Liver (tissue), 9 donors: Measurements from ENCODE around the gene DIP2C. TPM values are rescaled to one million over a fixed set of nuclear protein-coding genes. Genes with fewer than 3 reads are reported as not detected.

Experiments used
- DNase-seq: peaks from one replicate; pipeline ENCODE4 v3.0.0-alpha.2; 2017; ENCODE audit warnings: low spot score
- H3K27ac ChIP-seq, 2 donors: one replicate each; pipeline ENCODE4 v1.7.0; 2013; ENCODE audit warnings: inconsistent platforms in 2 of 2, low read length in 2 of 2, control low read depth in 1 of 2, low read depth in 1 of 2, mild to moderate bottlenecking in 1 of 2
- H3K27me3 ChIP-seq, 4 donors: one replicate each; pipeline versions ENCODE4 v1.6.1 to v1.7.0; 2013; ENCODE audit warnings: low read length in 3 of 4, inconsistent platforms in 1 of 4, mild to moderate bottlenecking in 1 of 4, moderate library complexity in 1 of 4; ENCODE audit not compliant: control insufficient read depth in 4 of 4, insufficient read depth in 4 of 4
- H3K36me3 ChIP-seq, 4 donors: one replicate each; pipeline versions ENCODE4 v1.6.1 to v1.7.0; 2013; ENCODE audit warnings: low read length in 3 of 4, mild to moderate bottlenecking in 3 of 4, low read depth in 1 of 4, moderate library complexity in 1 of 4; ENCODE audit not compliant: control insufficient read depth in 4 of 4, insufficient read depth in 3 of 4
- H3K4me1 ChIP-seq, 4 donors: one replicate each; pipeline versions ENCODE4 v1.6.1 to v1.7.0; 2013; ENCODE audit warnings: low read length in 3 of 4, mild to moderate bottlenecking in 3 of 4, moderate library complexity in 1 of 4; ENCODE audit not compliant: control insufficient read depth in 4 of 4, insufficient read depth in 4 of 4
- H3K4me3 ChIP-seq, 3 donors: one replicate each; pipeline versions ENCODE4 v1.6.1 to v1.7.0; 2013; ENCODE audit warnings: low read length in 3 of 3, control low read depth in 1 of 3, low read depth in 1 of 3, mild to moderate bottlenecking in 1 of 3
- H3K9ac ChIP-seq, 2 donors: one replicate each; pipeline ENCODE4 v1.7.0; 2013; ENCODE audit warnings: low read length in 2 of 2, mild to moderate bottlenecking in 2 of 2, moderate library complexity in 2 of 2, control low read depth in 1 of 2, low read depth in 1 of 2
- H3K9me3 ChIP-seq, 4 donors: one replicate each; pipeline versions ENCODE4 v1.6.1 to v1.7.0; 2013; ENCODE audit warnings: low read length in 3 of 4; ENCODE audit not compliant: control insufficient read depth in 4 of 4
- EGR1 ChIP-seq, 2 donors: IDR thresholded peaks; 2 replicates each; pipeline ENCODE4 v1.6.1; 2016 to 2018; ENCODE audit warnings: antibody characterized with exemption in 2 of 2, low read depth in 2 of 2
- FOXA1 ChIP-seq: IDR thresholded peaks from 2 replicates; pipeline ENCODE4 v1.6.1; 2016; ENCODE audit warnings: antibody characterized with exemption
- FOXA2 ChIP-seq: IDR thresholded peaks from 2 replicates; pipeline ENCODE4 v1.6.1; 2016; ENCODE audit warnings: antibody characterized with exemption
- GABPA ChIP-seq, 2 donors: IDR thresholded peaks in 1 of 2; conservative IDR thresholded peaks in 1 of 2; 2 replicates each; pipeline ENCODE4 v1.6.1; 2016; ENCODE audit warnings: antibody characterized with exemption in 2 of 2, mild to moderate bottlenecking in 1 of 2, moderate library complexity in 1 of 2
- HNF4A ChIP-seq, 2 donors: conservative IDR thresholded peaks; 2 replicates each; pipeline ENCODE4 v1.6.1; 2016; ENCODE audit warnings: antibody characterized with exemption in 2 of 2, mild to moderate bottlenecking in 2 of 2
- HNF4G ChIP-seq: IDR thresholded peaks from 2 replicates; pipeline ENCODE4 v1.6.1; 2016; ENCODE audit warnings: antibody characterized with exemption
- JUND ChIP-seq, 2 donors: IDR thresholded peaks; 2 replicates each; pipeline ENCODE4 v1.6.1; 2016; ENCODE audit warnings: antibody characterized with exemption in 2 of 2
- NR2F2 ChIP-seq: IDR thresholded peaks from 2 replicates; pipeline ENCODE4 v1.6.1; 2016; ENCODE audit warnings: antibody characterized with exemption
- RAD21 ChIP-seq, 2 donors: IDR thresholded peaks; 2 replicates each; pipeline ENCODE4 v1.6.1; 2016; ENCODE audit warnings: antibody characterized with exemption in 2 of 2, mild to moderate bottlenecking in 2 of 2
- REST ChIP-seq: IDR thresholded peaks from 2 replicates; pipeline ENCODE4 v1.6.1; 2016; ENCODE audit warnings: antibody characterized with exemption, mild to moderate bottlenecking
- RXRA ChIP-seq, 2 donors: IDR thresholded peaks; 2 replicates each; pipeline ENCODE4 v1.6.1; 2017 to 2018; ENCODE audit warnings: antibody characterized with exemption in 2 of 2, mild to moderate bottlenecking in 1 of 2
- SP1 ChIP-seq: IDR thresholded peaks from 2 replicates; pipeline ENCODE4 v1.6.1; 2018; ENCODE audit warnings: antibody characterized with exemption, mild to moderate bottlenecking
- TAF1 ChIP-seq: conservative IDR thresholded peaks from 2 replicates; pipeline ENCODE4 v1.6.1; 2016; ENCODE audit warnings: antibody characterized with exemption, mild to moderate bottlenecking
- YY1 ChIP-seq: IDR thresholded peaks from 2 replicates; pipeline ENCODE4 v1.6.1; 2016; ENCODE audit warnings: antibody characterized with exemption, mild to moderate bottlenecking
- WGBS: extraction: QIAGEN DNeasy Blood & Tissue Kit; methylation state at CpG from one replicate; pipeline ENCODE4 v1.1.7; 2013; 5-methylcytosine and 5-hydroxymethylcytosine counted together
- polyA plus RNA-seq, 2 donors: library from polyadenylated mRNA; stranded (reverse) in 1 of 2; unstranded in 1 of 2; fragments of 200-250 nt in 1 of 2; fragments of >200 nt in 1 of 2; fragmentation: Nextera tagmentation in 1 of 2; extraction: Ambion mirVana in 1 of 2; gene quantifications; one replicate each; pipeline versions ENCODE4 v1.2.1 to v1.2.3, GENCODE V29; 2013 to 2015
- total RNA-seq, 2 donors: library from RNA; depleted of rRNA; stranded (reverse); fragments of >200 nt; gene quantifications; one replicate each; pipeline ENCODE4 v1.2.3, GENCODE V29; 2014
- TF ChIP-seq, protein P1 (sequence below): IDR thresholded peaks from 2 replicates; pipeline ENCODE4 v1.6.1; 2016; ENCODE audit warnings: antibody characterized with exemption
- TF ChIP-seq, protein P2 (sequence below): IDR thresholded peaks from 2 replicates; pipeline ENCODE4 v1.6.1; 2016; ENCODE audit warnings: antibody characterized with exemption
- TF ChIP-seq, protein P3 (sequence below): fragments of 150-350 bp; IDR thresholded peaks from 2 replicates; pipeline ENCODE4 v1.5.1; 2017; ENCODE audit warnings: improper control_type of control experiment, low read depth, low read length; ENCODE audit not compliant: missing input control
- TF ChIP-seq, protein P4 (sequence below): IDR thresholded peaks from 2 replicates; pipeline ENCODE4 v1.6.1; 2016; ENCODE audit warnings: antibody characterized with exemption
- donor health status: healthy.
- donor health status: healthy.
- donor health status: healthy.
- donor health status: healthy.
- donor health status: healthy.

DIP2C gene
- total and polyA plus RNA-seq, 4 donors: 4.2 to 12.2 (median 5.7) TPM

GRCh38 chr10:600234-600633 lies 89.2 kb downstream of the DIP2C start (continued):
- TF ChIP-seq, protein P1, sequence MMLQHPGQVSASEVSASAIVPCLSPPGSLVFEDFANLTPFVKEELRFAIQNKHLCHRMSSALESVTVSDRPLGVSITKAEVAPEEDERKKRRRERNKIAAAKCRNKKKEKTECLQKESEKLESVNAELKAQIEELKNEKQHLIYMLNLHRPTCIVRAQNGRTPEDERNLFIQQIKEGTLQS: no peak
- no peak for TF ChIP-seq HNF4G

GRCh38 chr10:599767-600166 lies 89.7 kb downstream of the DIP2C start:
- H3K4me1 ChIP-seq: peaks cover 2 to 17% (median 13%) of the 10 kb centered on the region in 4 donors
- TF ChIP-seq HNF4A (conservative IDR thresholded peaks at IDR 0.05): no peak
- TF ChIP-seq, protein P2, sequence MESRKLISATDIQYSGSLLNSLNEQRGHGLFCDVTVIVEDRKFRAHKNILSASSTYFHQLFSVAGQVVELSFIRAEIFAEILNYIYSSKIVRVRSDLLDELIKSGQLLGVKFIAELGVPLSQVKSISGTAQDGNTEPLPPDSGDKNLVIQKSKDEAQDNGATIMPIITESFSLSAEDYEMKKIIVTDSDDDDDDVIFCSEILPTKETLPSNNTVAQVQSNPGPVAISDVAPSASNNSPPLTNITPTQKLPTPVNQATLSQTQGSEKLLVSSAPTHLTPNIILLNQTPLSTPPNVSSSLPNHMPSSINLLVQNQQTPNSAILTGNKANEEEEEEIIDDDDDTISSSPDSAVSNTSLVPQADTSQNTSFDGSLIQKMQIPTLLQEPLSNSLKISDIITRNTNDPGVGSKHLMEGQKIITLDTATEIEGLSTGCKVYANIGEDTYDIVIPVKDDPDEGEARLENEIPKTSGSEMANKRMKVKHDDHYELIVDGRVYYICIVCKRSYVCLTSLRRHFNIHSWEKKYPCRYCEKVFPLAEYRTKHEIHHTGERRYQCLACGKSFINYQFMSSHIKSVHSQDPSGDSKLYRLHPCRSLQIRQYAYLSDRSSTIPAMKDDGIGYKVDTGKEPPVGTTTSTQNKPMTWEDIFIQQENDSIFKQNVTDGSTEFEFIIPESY: no peak
- no peak for TF ChIP-seq RXRA (IDR thresholded peaks at IDR 0.05)
- TF ChIP-seq NR2F2: no peak
- TF ChIP-seq REST: no peak
- no peak for TF ChIP-seq SP1
- no peak for TF ChIP-seq GABPA (IDR thresholded peaks at IDR 0.05 in 1 of 2, conservative IDR thresholded peaks at IDR 0.05 in 1 of 2)
- no peak for TF ChIP-seq TAF1
- TF ChIP-seq, protein P3, sequence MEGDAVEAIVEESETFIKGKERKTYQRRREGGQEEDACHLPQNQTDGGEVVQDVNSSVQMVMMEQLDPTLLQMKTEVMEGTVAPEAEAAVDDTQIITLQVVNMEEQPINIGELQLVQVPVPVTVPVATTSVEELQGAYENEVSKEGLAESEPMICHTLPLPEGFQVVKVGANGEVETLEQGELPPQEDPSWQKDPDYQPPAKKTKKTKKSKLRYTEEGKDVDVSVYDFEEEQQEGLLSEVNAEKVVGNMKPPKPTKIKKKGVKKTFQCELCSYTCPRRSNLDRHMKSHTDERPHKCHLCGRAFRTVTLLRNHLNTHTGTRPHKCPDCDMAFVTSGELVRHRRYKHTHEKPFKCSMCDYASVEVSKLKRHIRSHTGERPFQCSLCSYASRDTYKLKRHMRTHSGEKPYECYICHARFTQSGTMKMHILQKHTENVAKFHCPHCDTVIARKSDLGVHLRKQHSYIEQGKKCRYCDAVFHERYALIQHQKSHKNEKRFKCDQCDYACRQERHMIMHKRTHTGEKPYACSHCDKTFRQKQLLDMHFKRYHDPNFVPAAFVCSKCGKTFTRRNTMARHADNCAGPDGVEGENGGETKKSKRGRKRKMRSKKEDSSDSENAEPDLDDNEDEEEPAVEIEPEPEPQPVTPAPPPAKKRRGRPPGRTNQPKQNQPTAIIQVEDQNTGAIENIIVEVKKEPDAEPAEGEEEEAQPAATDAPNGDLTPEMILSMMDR: no peak
- TF ChIP-seq, protein P1: no peak
- no peak for TF ChIP-seq YY1
- no peak for TF ChIP-seq JUND (IDR thresholded peaks at IDR 0.05)
- no peak for TF ChIP-seq EGR1 (IDR thresholded peaks at IDR 0.05; ENCODE audit: low read depth in 2 of 2)
- TF ChIP-seq, protein P4, sequence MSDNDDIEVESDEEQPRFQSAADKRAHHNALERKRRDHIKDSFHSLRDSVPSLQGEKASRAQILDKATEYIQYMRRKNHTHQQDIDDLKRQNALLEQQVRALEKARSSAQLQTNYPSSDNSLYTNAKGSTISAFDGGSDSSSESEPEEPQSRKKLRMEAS: no peak
- TF ChIP-seq RAD21 (IDR thresholded peaks at IDR 0.05): no peak
- no peak for TF ChIP-seq FOXA2
- no peak for TF ChIP-seq HNF4G
- TF ChIP-seq FOXA1: no peak
- DNase-seq: no peak
- no peaks in the 10 kb centered on the region for H3K9me3 ChIP-seq
- 92% methylated on average over 9 of the region's 9 CpGs for WGBS
- no peaks in the 10 kb centered on the region for H3K27me3 ChIP-seq
- H3K9ac ChIP-seq: no peak overlapping the region
- no peaks in the 10 kb centered on the region for H3K36me3 ChIP-seq
- H3K27ac ChIP-seq: no peak overlapping the region
- no peak overlapping the region for H3K4me3 ChIP-seq
